MCF 10A (cell line): ENCODE measurements around the gene CORIN. TPM values are rescaled to one million over a fixed set of nuclear protein-coding genes. Genes with fewer than 3 reads are reported as not detected.

ENCODE experiments used
- BruUV-seq: library from RNA; stranded (reverse); fragments of 400-500 nt; replicated peaks from 2 replicates; lab custom pipeline; 2021; lab: Mats Ljungman, UMichigan
- CTCF ChIA-PET: fragments of 300-600 bp; sonication (Branson Sonifier 250); formaldehyde crosslinking; extraction: SDS; loops from one replicate; lab custom pipeline; 2021; ENCODE audit warnings: antibody characterized with exemption, inconsistent platforms; lab: Yijun Ruan, JAX
- POLR2A ChIA-PET: fragments of 300-600, 350-650 bp; sonication (Branson Sonifier 250); formaldehyde crosslinking; extraction: SDS; loops from one replicate; lab custom pipeline; 2020; ENCODE audit warnings: antibody characterized with exemption, inconsistent platforms; lab: Yijun Ruan, JAX
- DNase-seq: peaks from one replicate; pipeline ENCODE4 v3.0.0-alpha.2; 2018; ENCODE audit not compliant: unreplicated experiment
- H3K27ac Mint-ChIP-seq: one replicate; pipeline ENCODE4 v1.8.0; 2022; ENCODE audit warnings: mild to moderate bottlenecking, low read depth, mixed read lengths; ENCODE audit not compliant: unreplicated experiment
- H3K27me3 Mint-ChIP-seq: one replicate; pipeline ENCODE4 v1.8.0; 2022; ENCODE audit warnings: mixed read lengths; ENCODE audit not compliant: insufficient read depth, unreplicated experiment
- H3K36me3 Mint-ChIP-seq: one replicate; pipeline ENCODE4 v1.8.0; 2022; ENCODE audit warnings: mild to moderate bottlenecking, moderate library complexity, mixed read lengths; ENCODE audit not compliant: insufficient read depth, unreplicated experiment
- H3K4me1 Mint-ChIP-seq: one replicate; pipeline ENCODE4 v1.8.0; 2022; ENCODE audit warnings: mixed read lengths; ENCODE audit not compliant: insufficient read depth, unreplicated experiment
- H3K4me3 Mint-ChIP-seq: one replicate; pipeline ENCODE4 v1.8.0; 2022; ENCODE audit warnings: mild to moderate bottlenecking, moderate library complexity, mixed read lengths; ENCODE audit not compliant: unreplicated experiment
- H3K9me3 Mint-ChIP-seq: one replicate; pipeline ENCODE4 v1.8.0; 2022; ENCODE audit warnings: mixed read lengths; ENCODE audit not compliant: unreplicated experiment
- CTCF ChIP-seq: fragments of 200-600 bp; IDR thresholded peaks from one replicate; pipeline ENCODE4 v1.8.0; 2022; ENCODE audit warnings: antibody characterized with exemption, mild to moderate bottlenecking; ENCODE audit not compliant: unreplicated experiment
- intact Hi-C: fragments of 100-400 bp; cut with micrococcal nuclease; formaldehyde crosslinking; loops from 2 replicates; pipeline ENCODE4 v1.14.1; 2022
- total RNA-seq: library from RNA; stranded (reverse); gene quantifications from 2 replicates; pipeline ENCODE4 v1.2.3, GENCODE V29; 2022

Gene CORIN
- total RNA-seq, 1 experiment from 2014 or later: 1.0 TPM

- Mint-ChIP-seq H3K4me1 (peaks cover 8% of the 10 kb centered on the region), H3K9me3 (peaks cover 2% of the 10 kb centered on the region), H3K4me3 (no peak overlapping the region), H3K27ac (no peak overlapping the region), H3K27me3 (no peaks in the 10 kb centered on the region), H3K36me3 (no peaks in the 10 kb centered on the region)
- no TSS peak for BruUV-seq
- CTCF ChIA-PET: interaction anchor here (0.9 to 1.4 kb wide), 2 partner anchors 42 to 89 kb away, joined by 4 to 7 read pairs; no protein-coding TSS in a partner anchor
- intact Hi-C loops: no loop called here
- no peak for TF ChIP-seq CTCF
- POLR2A ChIA-PET: no interaction called here
- DNase-seq: no peak
Observed at GRCh38 chr4:47747211-47747610, 90.7 kb downstream of the CORIN start.

GRCh38 chr4:47746122-47746521 is 91.7 kb downstream of the CORIN start:
- DNase-seq: peak; percentile 4
- ChIA-PET CTCF (no interaction called here), POLR2A (no interaction called here)
- Mint-ChIP-seq H3K36me3 (no peaks in the 10 kb centered on the region), H3K9me3 (no peaks in the 10 kb centered on the region), H3K27me3 (no peaks in the 10 kb centered on the region), H3K4me1 (peaks cover 8% of the 10 kb centered on the region), H3K27ac (no peak overlapping the region), H3K4me3 (no peak overlapping the region)
- TF ChIP-seq CTCF: no peak
- BruUV-seq: no TSS peak
- intact Hi-C loops: no loop called here

GRCh38 chr4:47744843-47745382 is 93.0 kb downstream of the CORIN start:
- Mint-ChIP-seq H3K27ac (no peak overlapping the region), H3K4me1 (peaks cover 8% of the 10 kb centered on the region), H3K4me3 (no peak overlapping the region), H3K9me3 (no peaks in the 10 kb centered on the region), H3K27me3 (no peaks in the 10 kb centered on the region), H3K36me3 (no peaks in the 10 kb centered on the region)
- BruUV-seq: no TSS peak
- no peak for DNase-seq
- ChIA-PET POLR2A (no interaction called here), CTCF (interaction anchor here (0.5 to 0.8 kb wide), 4 partner anchors 9 to 127 kb away, joined by 3 to 4 read pairs (median 3); no protein-coding TSS in a partner anchor)
- intact Hi-C loops: no loop called here
- TF ChIP-seq CTCF: no peak

- Mint-ChIP-seq H3K27me3 (no peaks in the 10 kb centered on the region), H3K9me3 (no peaks in the 10 kb centered on the region), H3K4me3 (peak overlapping the region; percentile 49), H3K27ac (peak overlapping the region; percentile 43), H3K4me1 (peaks cover 8% of the 10 kb centered on the region), H3K36me3 (no peaks in the 10 kb centered on the region)
- CTCF ChIA-PET: interaction anchor here (0.7 kb wide), 2 partner anchors 8 to 38 kb away, joined by 3 to 4 read pairs; no protein-coding TSS in a partner anchor
- DNase-seq: peak; percentile 38
- intact Hi-C loops: no loop called here
- no TSS peak for BruUV-seq
- no peak for TF ChIP-seq CTCF
- POLR2A ChIA-PET: no interaction called here
Observed at GRCh38 chr4:47744253-47744652, 93.6 kb downstream of the CORIN start.
